Measurements from ENCODE around the gene RAB19.

- TF ChIP-seq POLR2AphosphoS5 (IDR thresholded peaks at IDR 0.05; ENCODE audit: low read depth, low read length) (no peak), POLR2A (IDR thresholded peaks at IDR 0.05; ENCODE audit: low read depth, low read length) (peak; percentile 50; the same call in 1 of the 2 replicates)
Observed at GRCh38 chr7:140397784-140398750, 5.8 kb upstream of the RAB19 start, which contains the start of gene SLC37A3.
